Lung (tissue), 12 donors: ENCODE measurements around the gene CTU2. TPM values are rescaled to one million over a fixed set of nuclear protein-coding genes. Genes with fewer than 3 reads are reported as not detected.

ENCODE experiments used
- ATAC-seq: fragments of 200-7000 bp; cut with Tn5 transposase; one replicate; pipeline ENCODE4 v1.9.1; 2020; ENCODE audit warnings: moderate number of reproducible peaks; ENCODE audit not compliant: insufficient read depth, low FRiP score
- DNase-seq, 3 donors: peaks; one replicate each; pipeline ENCODE4 v3.0.0-alpha.2; 2013 to 2017
- H3K27ac ChIP-seq, 2 donors: one replicate each; pipeline ENCODE4 v1.5.1; 2013; ENCODE audit warnings: mild to moderate bottlenecking in 2 of 2, moderate library complexity in 2 of 2, control low read depth in 1 of 2, inconsistent platforms in 1 of 2, low read depth in 1 of 2, low read length in 1 of 2
- H3K27me3 ChIP-seq, 3 donors: one replicate each; pipeline ENCODE4 v1.5.1; 2013; ENCODE audit warnings: low read length in 2 of 3; ENCODE audit not compliant: control insufficient read depth in 3 of 3, insufficient read depth in 3 of 3
- H3K36me3 ChIP-seq, 4 donors: one replicate each; pipeline ENCODE4 v1.5.1; 2013; ENCODE audit warnings: low read length in 4 of 4, mild to moderate bottlenecking in 1 of 4, moderate library complexity in 1 of 4; ENCODE audit not compliant: control insufficient read depth in 4 of 4, insufficient read depth in 4 of 4
- H3K4me1 ChIP-seq, 5 donors: one replicate each; pipeline ENCODE4 v1.5.1; 2013; ENCODE audit warnings: low read length in 5 of 5, mild to moderate bottlenecking in 2 of 5, moderate library complexity in 1 of 5; ENCODE audit not compliant: control insufficient read depth in 5 of 5, insufficient read depth in 5 of 5
- H3K4me3 ChIP-seq: one replicate; pipeline ENCODE4 v1.5.1; 2013; ENCODE audit warnings: mild to moderate bottlenecking, control low read depth, moderate library complexity
- H3K9ac ChIP-seq, 2 donors: one replicate each; pipeline ENCODE4 v1.5.1; 2013; ENCODE audit warnings: low read length in 2 of 2, control low read depth in 1 of 2; ENCODE audit not compliant: insufficient read depth in 1 of 2
- H3K9me3 ChIP-seq, 4 donors: one replicate each; pipeline ENCODE4 v1.5.1; 2013; ENCODE audit warnings: low read length in 3 of 4, mild to moderate bottlenecking in 1 of 4, moderate library complexity in 1 of 4; ENCODE audit not compliant: control insufficient read depth in 4 of 4, insufficient read depth in 3 of 4
- WGBS, 2 donors: extraction: QIAGEN DNeasy Blood & Tissue Kit; methylation state at CpG; one replicate each; pipeline ENCODE4 v1.1.7; 2013; 5-methylcytosine and 5-hydroxymethylcytosine counted together
- polyA plus RNA-seq, 2 donors: library from polyadenylated mRNA; stranded (reverse); fragments of 200-250 nt; gene quantifications; one replicate each; pipeline ENCODE4 v1.2.1, GENCODE V29; 2013
- total RNA-seq, 2 donors: library from RNA; depleted of rRNA in 1 of 2; stranded (reverse); fragments of >200 nt in 1 of 2; gene quantifications; one replicate each; pipeline ENCODE4 v1.2.1, GENCODE V29; 2014 to 2021
- TF ChIP-seq, protein P1 (sequence below): IDR thresholded peaks from 2 replicates; pipeline ENCODE4 v1.5.1; 2012; ENCODE audit warnings: mild to moderate bottlenecking; ENCODE audit errors: control extremely low read depth, extremely low read depth
- donor health status: control.
- donor health status: control.
- donor health status: Bipolar disorder and iron deficiency.
- donor health status: healthy.
- donor health status: DM: yes; HTN: yes; CAD: no.

CTU2 gene
- total and polyA plus RNA-seq, 4 donors, result 5.7 to 23.4 (median 18.3) TPM

DNA sequence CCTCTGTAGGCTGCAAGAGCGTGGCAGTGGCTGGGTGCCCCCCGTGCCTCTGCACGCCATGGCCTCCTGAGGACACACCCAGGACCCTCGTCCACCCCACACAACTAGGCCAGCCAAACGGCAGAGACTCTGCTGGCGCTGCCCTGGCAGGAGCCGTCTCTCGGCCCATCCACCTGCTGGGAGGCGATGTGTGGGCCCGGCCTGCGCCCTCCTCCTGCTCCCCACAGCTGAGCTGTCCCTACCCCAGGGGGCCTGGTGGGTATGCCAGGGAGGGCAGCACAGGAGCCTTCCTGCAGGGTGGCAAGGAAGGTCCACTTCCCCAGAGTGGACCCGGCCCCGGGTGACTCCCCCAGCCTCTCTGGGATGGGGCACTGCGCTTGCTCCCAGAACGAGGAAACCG is 7.1 kb upstream of the CTU2 start:
- H3K36me3 ChIP-seq, result peaks cover 0 to 41% (median 4%) of the 10 kb centered on the region in 4 donors

DNA sequence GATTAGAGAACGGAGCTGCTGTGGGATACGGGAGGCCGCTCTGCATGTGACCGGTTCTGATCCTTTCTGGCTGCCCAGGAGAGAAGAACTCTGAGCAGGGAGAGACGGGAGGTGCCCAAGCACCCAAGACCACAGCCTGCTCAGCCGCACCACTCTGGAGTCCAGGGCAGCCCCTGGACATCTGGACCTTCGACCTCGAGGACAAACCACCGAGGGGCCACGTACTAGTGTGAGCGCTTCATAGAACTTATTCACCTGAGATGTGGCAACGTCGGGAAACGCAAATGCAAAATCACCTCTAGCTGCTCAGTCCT is 6.0 kb upstream of the CTU2 start:
- Histone ChIP-seq H3K4me3 (no peak overlapping the region), H3K36me3 (peaks cover 0 to 41% (median 4%) of the 10 kb centered on the region in 4 donors), H3K9ac (no peak overlapping the region), H3K27ac (peak overlapping the region in 1 of 2 donors; percentile 82), H3K27me3 (no peaks in the 10 kb centered on the region), H3K4me1 (peaks cover 0 to 31% (median 4%) of the 10 kb centered on the region in 5 donors), H3K9me3 (no peaks in the 10 kb centered on the region)
- TF ChIP-seq, protein P1, sequence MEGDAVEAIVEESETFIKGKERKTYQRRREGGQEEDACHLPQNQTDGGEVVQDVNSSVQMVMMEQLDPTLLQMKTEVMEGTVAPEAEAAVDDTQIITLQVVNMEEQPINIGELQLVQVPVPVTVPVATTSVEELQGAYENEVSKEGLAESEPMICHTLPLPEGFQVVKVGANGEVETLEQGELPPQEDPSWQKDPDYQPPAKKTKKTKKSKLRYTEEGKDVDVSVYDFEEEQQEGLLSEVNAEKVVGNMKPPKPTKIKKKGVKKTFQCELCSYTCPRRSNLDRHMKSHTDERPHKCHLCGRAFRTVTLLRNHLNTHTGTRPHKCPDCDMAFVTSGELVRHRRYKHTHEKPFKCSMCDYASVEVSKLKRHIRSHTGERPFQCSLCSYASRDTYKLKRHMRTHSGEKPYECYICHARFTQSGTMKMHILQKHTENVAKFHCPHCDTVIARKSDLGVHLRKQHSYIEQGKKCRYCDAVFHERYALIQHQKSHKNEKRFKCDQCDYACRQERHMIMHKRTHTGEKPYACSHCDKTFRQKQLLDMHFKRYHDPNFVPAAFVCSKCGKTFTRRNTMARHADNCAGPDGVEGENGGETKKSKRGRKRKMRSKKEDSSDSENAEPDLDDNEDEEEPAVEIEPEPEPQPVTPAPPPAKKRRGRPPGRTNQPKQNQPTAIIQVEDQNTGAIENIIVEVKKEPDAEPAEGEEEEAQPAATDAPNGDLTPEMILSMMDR, result no peak
- DNase-seq (no peak), ATAC-seq (no peak)
- 36 to 56% methylated on average over 14 of the region's 14 CpGs for WGBS, 2 donors

More for the DNA sequence above, 7.1 kb upstream of the CTU2 start:
- no peak for ATAC-seq
- no peaks in the 10 kb centered on the region for H3K9me3 ChIP-seq
- 85 to 95% methylated on average over 16 of the region's 16 CpGs for WGBS, 2 donors
- no peaks in the 10 kb centered on the region for H3K27me3 ChIP-seq
- DNase-seq, result no peak
- H3K27ac ChIP-seq, result peak overlapping the region in 1 of 2 donors; percentile 42
- TF ChIP-seq, protein P1, result no peak
- H3K4me3 ChIP-seq, result no peak overlapping the region
- peaks cover 0 to 24% (median 0%) of the 10 kb centered on the region in 5 donors for H3K4me1 ChIP-seq
- H3K9ac ChIP-seq, result no peak overlapping the region

GRCh38 chr16:88700636-88701482 is 5.4 kb upstream of the CTU2 start:
- DNase-seq (peak; percentile 61 to 85 (median 73)), ATAC-seq (peak; percentile 74)
- H3K9me3 ChIP-seq, result no peaks in the 10 kb centered on the region
- H3K36me3 ChIP-seq, result peaks cover 0 to 40% (median 4%) of the 10 kb centered on the region in 4 donors
- H3K27ac ChIP-seq, result peak overlapping the region; percentile 6 to 86
- no peak overlapping the region for H3K9ac ChIP-seq
- no peak overlapping the region for H3K4me3 ChIP-seq
- TF ChIP-seq, protein P1, result no peak
- 27 to 29% methylated on average over 38 to 42 of the region's 42 CpGs for WGBS, 2 donors
- H3K27me3 ChIP-seq, result no peaks in the 10 kb centered on the region
- peaks cover 0 to 33% (median 5%) of the 10 kb centered on the region in 5 donors for H3K4me1 ChIP-seq
